ENCODE measurements around the gene IGSF9B.

IGSF9B gene

DNA sequence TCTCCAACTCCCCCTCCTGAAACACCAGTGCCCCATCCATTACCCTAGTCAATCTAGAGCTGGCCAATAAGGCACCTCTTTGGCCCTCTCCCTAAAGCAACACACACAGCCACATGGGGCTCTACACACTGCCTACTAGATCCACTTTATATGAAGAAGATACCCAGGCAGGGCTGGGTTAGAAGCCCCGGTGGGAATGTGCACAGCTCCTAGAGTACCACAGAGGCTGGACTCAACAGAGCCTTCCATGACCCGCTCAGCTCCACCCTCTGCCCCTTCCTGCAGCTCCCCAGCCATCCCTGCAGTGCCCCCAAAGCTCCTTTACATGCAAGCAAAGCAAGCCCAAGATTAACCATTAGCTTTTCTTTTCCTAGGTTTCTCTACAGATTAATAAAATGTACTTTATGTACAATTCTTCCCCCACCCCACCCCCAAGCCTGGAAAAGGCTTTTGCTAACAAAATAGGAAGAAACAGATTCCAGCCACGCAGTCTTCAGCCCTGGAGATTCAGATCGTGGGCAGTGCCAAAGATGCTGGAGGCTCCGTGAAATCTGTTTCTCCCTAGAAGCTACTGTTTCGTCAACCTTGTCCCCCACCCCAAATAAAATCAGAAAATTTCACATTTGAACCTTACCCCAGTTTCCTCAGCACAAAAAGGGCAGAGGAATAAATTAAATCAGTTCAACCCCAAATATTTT, 51.8 kb downstream of the IGSF9B start:
- TF ChIP-seq CTCF (IDR thresholded peaks at IDR 0.05; ENCODE audit: insufficient read depth, low read length, poor library complexity, severe bottlenecking) (no peak), EZH2phosphoT487 (conservative IDR thresholded peaks at IDR 0.05; ENCODE audit: low read length) (no peak)
- no peak overlapping the region for H3K27ac ChIP-seq (ENCODE audit: low read depth, low read length)
- no peak overlapping the region for H3K9ac ChIP-seq (ENCODE audit: low read length)
- H3F3A ChIP-seq (ENCODE audit: insufficient read depth) = no peaks in the 10 kb centered on the region
- H3K36me3 ChIP-seq (ENCODE audit: low read length) = no peaks in the 10 kb centered on the region
- no peaks in the 10 kb centered on the region for H3K79me2 ChIP-seq (ENCODE audit: insufficient read depth, low read length)
- H3K9me2 ChIP-seq (replicated peaks; ENCODE audit: insufficient read depth, low read length) = no peaks in the 10 kb centered on the region
- no peaks in the 10 kb centered on the region for H4K20me1 ChIP-seq (ENCODE audit: low read depth, low read length)
- no peaks in the 10 kb centered on the region for H3K27me3 ChIP-seq (ENCODE audit: low read length)
- no peak overlapping the region for H3K4me3 ChIP-seq (ENCODE audit: insufficient read depth, low read length, poor library complexity, severe bottlenecking)
- no peak overlapping the region for H3K4me2 ChIP-seq (ENCODE audit: low read depth, low read length, poor library complexity, severe bottlenecking)
- no peaks in the 10 kb centered on the region for H3K9me3 ChIP-seq (ENCODE audit: insufficient read depth, low read length)
- no peak overlapping the region for H2AFZ ChIP-seq (ENCODE audit: low read depth, low read length, severe bottlenecking)

DNA sequence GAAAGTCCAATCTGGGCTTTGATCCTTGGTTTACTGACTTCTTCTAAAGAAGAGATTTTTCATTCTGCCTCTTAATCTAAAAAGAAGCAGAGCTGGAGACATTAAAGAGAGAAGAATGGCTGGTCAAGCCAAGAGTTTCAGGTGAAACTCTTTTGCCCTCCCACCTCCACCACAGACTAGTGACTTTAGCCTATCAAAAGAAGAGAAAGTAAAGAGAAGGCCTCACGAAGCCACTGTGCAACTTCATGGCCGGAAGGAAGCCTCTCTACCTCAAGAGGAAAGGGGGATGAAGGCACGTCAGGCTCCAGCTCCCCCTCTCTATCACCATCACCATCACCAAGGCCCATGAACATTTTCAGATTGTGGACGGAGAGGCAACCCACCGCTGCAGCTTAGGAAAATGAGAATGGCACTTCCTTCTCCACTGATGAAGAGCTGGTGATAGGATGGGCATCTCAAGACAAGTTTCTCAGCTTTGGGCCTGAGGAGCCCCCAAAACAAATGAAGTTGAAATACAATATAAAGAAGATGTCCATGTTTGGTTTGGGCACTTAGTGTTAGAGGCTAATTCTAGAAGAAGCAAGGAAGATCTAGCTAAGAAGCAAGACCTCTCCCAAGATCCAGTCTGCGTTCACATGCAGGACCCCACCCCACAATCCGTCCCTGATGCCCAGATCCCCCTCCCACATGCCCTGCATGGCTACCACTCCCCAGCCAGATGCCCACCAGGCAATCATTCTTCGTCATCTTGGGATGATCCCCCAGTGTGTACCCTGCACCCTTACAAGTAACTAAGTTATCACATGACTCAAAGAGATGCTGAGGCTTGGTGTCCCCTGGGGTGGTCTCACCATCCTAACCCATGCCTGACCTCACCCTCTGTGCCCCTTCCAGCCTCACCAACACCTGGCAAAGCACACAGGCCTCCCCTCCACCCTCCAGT, 52.6 kb downstream of the IGSF9B start:
- no peaks in the 10 kb centered on the region for H3K36me3 ChIP-seq (ENCODE audit: low read length)
- no peaks in the 10 kb centered on the region for H4K20me1 ChIP-seq (ENCODE audit: low read depth, low read length)
- no peaks in the 10 kb centered on the region for H3K9me3 ChIP-seq (ENCODE audit: insufficient read depth, low read length)
- no peak overlapping the region for H3K4me3 ChIP-seq (ENCODE audit: insufficient read depth, low read length, poor library complexity, severe bottlenecking)
- no peaks in the 10 kb centered on the region for H3K9me2 ChIP-seq (replicated peaks; ENCODE audit: insufficient read depth, low read length)
- no peaks in the 10 kb centered on the region for H3F3A ChIP-seq (ENCODE audit: insufficient read depth)
- no peak overlapping the region for H3K27ac ChIP-seq (ENCODE audit: low read depth, low read length)
- H2AFZ ChIP-seq (ENCODE audit: low read depth, low read length, severe bottlenecking) = no peak overlapping the region
- H3K4me2 ChIP-seq (ENCODE audit: low read depth, low read length, poor library complexity, severe bottlenecking) = no peak overlapping the region
- TF ChIP-seq CTCF (IDR thresholded peaks at IDR 0.05; ENCODE audit: insufficient read depth, low read length, poor library complexity, severe bottlenecking) (no peak), EZH2phosphoT487 (conservative IDR thresholded peaks at IDR 0.05; ENCODE audit: low read length) (no peak)
- H3K79me2 ChIP-seq (ENCODE audit: insufficient read depth, low read length) = no peaks in the 10 kb centered on the region
- H3K9ac ChIP-seq (ENCODE audit: low read length) = no peak overlapping the region
- H3K27me3 ChIP-seq (ENCODE audit: low read length) = no peaks in the 10 kb centered on the region

DNA sequence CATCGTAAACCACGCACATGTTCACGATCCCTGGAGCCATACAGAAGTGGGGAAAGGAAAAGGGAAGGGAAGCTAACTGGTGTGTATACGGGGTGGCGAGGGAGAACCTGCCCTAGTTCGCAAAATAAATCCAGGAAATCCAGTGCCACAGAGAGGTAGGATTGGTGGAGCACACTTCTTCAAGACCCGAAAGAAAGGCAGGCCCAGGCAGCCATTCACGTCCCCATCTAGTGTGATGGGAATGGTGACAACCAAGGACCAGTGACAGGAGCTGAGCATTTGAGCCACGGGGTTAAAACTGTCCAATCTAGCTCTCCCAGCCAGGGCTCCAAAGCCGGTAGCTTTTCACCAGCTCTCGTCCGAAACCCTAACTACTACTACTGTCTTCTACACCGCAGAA, 53.7 kb downstream of the IGSF9B start:
- Histone ChIP-seq H3K79me2 (ENCODE audit: insufficient read depth, low read length) (no peaks in the 10 kb centered on the region), H4K20me1 (ENCODE audit: low read depth, low read length) (no peaks in the 10 kb centered on the region), H3K36me3 (ENCODE audit: low read length) (no peaks in the 10 kb centered on the region), H3F3A (ENCODE audit: insufficient read depth) (no peaks in the 10 kb centered on the region), H3K4me3 (ENCODE audit: insufficient read depth, low read length, poor library complexity, severe bottlenecking) (no peak overlapping the region), H3K9me3 (ENCODE audit: insufficient read depth, low read length) (no peaks in the 10 kb centered on the region), H3K27me3 (ENCODE audit: low read length) (no peaks in the 10 kb centered on the region), H3K27ac (ENCODE audit: low read depth, low read length) (no peak overlapping the region), H3K9me2 (replicated peaks; ENCODE audit: insufficient read depth, low read length) (no peaks in the 10 kb centered on the region), H3K4me2 (ENCODE audit: low read depth, low read length, poor library complexity, severe bottlenecking) (no peak overlapping the region), H3K9ac (ENCODE audit: low read length) (no peak overlapping the region), H2AFZ (ENCODE audit: low read depth, low read length, severe bottlenecking) (no peak overlapping the region)
- TF ChIP-seq EZH2phosphoT487 (conservative IDR thresholded peaks at IDR 0.05; ENCODE audit: low read length) (no peak), CTCF (IDR thresholded peaks at IDR 0.05; ENCODE audit: insufficient read depth, low read length, poor library complexity, severe bottlenecking) (no peak)
